ENCODE measurements around the gene SSR2. TPM values are rescaled to one million over a fixed set of nuclear protein-coding genes. Genes with fewer than 3 reads are reported as not detected.

SSR2 gene
- total RNA-seq: 225 and 564 TPM in 2 replicates

DNA sequence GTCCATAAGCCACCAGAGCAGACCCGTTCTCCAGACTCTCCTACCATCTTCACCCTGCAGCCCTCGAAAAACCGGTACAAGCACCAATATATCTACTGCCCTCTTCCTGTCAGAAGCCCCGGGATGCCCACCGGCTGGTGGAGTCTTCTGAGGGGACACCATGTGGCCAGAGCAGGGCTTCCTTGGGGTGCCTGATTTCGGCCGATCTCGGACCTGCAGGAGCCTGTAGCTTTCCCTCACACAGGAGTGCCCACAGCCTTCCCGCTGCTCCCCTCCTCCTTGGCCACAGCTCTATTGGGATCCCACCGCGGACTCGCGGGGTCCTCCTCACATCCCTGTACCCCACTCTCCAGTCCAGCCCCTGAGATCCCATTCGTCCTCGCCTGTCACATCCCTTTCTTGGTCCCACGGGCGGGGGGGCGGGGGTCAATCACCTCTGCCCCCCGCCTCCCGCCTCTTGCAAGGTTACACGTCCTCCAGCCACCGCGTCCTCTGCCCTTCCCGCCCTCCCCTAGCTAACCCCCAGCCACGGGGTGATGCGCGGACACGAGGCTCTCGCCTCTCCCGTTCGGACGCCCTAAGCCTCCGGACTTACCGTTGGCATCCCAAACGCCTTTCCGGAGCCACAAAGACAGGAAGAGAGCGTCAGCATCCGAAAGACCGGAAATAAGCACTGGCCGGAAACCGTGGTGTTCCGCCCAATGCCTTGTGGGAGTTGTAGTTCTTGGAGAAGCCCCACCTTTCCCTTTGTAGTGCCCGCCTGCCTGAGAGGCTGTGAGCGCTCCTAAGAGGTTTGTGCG is at the start of gene SSR2:
Gene SSR2 (minus strand): TSS at position 659 of the 800 bp plus-strand sequence. CDS start 784 bp downstream, outside the sequence.
- Histone ChIP-seq H3K4me3 (ENCODE audit: low read depth, low read length) (peak within 1 kb of the TSS; percentile 60), H3K27me3 (ENCODE audit: control insufficient read depth, insufficient read depth, low read length) (no peaks in the 10 kb centered on the region), H3K36me3 (ENCODE audit: control insufficient read depth, insufficient read depth, low read length) (peaks cover 9% of the 10 kb centered on the region)
- FAIRE-seq (no peak), DNase-seq (ENCODE audit: low read depth) (peak; percentile 93)
- TF ChIP-seq CTCF (IDR thresholded peaks at IDR 0.05; ENCODE audit: insufficient read depth, low read length, severe bottlenecking): no peak

- no peak for TF ChIP-seq CTCF (IDR thresholded peaks at IDR 0.05; ENCODE audit: insufficient read depth, low read length, severe bottlenecking)
- Histone ChIP-seq H3K4me3 (ENCODE audit: low read depth, low read length) (no peak overlapping the region), H3K36me3 (ENCODE audit: control insufficient read depth, insufficient read depth, low read length) (peaks cover 13% of the 10 kb centered on the region), H3K27me3 (ENCODE audit: control insufficient read depth, insufficient read depth, low read length) (no peaks in the 10 kb centered on the region)
- FAIRE-seq: no peak
- no peak for DNase-seq (ENCODE audit: low read depth)
Observed at GRCh38 chr1:156070548-156070947, 49.8 kb upstream of the SSR2 start.

DNA sequence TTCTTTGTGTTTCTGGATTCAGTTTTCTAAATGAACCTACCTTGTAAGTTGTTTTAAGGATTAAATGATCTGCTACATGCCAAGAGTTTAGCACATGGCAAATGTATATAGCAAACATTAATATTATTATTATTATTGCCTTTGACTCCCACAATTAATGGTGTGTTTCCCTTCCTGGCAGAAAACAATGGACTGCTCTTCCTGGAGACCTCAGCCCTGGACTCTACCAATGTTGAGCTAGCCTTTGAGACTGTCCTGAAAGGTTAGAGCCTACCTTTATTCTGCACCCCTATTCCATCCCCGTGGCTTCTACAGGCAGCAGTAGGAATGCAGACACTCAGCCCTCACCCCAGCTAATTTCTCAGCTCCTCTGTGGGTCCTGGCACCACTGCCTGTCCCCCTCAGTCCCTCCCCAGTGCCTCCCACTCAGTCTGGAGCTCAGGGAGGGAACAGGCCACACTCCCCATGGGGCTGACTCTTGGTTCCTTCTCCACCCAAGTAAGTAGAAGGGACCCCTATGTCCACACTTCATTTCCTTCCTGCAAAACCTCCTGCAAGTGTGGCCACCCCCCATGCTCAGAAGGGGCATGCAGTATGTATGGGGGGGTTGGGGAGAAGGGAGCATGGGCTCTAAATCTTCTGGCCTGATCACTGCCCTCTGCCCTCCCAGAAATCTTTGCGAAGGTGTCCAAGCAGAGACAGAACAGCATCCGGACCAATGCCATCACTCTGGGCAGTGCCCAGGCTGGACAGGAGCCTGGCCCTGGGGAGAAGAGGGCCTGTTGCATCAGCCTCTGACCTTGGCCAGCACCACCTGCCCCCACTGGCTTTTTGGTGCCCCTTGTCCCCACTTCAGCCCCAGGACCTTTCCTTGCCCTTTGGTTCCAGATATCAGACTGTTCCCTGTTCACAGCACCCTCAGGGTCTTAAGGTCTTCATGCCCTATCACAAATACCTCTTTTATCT is 49.0 kb upstream of the SSR2 start:
- H3K36me3 ChIP-seq (ENCODE audit: control insufficient read depth, insufficient read depth, low read length): peaks cover 13% of the 10 kb centered on the region
- peak; percentile 18 for FAIRE-seq

DNA sequence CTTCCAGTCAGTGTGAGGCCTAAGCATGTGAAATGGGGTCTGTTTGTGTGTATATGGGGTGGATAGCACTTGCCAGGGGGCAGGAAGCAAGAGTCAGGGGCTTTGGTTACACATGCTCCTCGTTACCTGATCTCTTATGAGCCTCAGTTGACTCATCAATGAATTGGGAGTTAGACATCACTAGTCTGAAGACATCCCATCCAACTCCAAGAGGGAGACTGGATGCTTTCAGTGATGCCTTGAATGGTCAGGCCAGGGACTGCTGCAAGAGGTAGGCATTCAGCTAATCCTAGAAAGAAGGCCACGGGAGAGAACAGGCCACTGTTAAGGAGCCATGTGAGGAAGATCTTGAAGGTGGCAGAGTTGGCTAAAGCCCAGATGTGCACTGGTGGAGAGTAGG is 46.5 kb upstream of the SSR2 start:
- DNase-seq (ENCODE audit: low read depth): no peak
- FAIRE-seq: no peak
- H3K27me3 ChIP-seq (ENCODE audit: control insufficient read depth, insufficient read depth, low read length): no peaks in the 10 kb centered on the region
- H3K4me3 ChIP-seq (ENCODE audit: low read depth, low read length): no peak overlapping the region
- no peak for TF ChIP-seq CTCF (IDR thresholded peaks at IDR 0.05; ENCODE audit: insufficient read depth, low read length, severe bottlenecking)
- peaks cover 13% of the 10 kb centered on the region for H3K36me3 ChIP-seq (ENCODE audit: control insufficient read depth, insufficient read depth, low read length)

More for the DNA sequence above, 49.0 kb upstream of the SSR2 start:
- DNase-seq (ENCODE audit: low read depth): no peak
- Histone ChIP-seq H3K27me3 (ENCODE audit: control insufficient read depth, insufficient read depth, low read length) (no peaks in the 10 kb centered on the region), H3K4me3 (ENCODE audit: low read depth, low read length) (no peak overlapping the region)
- TF ChIP-seq CTCF (IDR thresholded peaks at IDR 0.05; ENCODE audit: insufficient read depth, low read length, severe bottlenecking): no peak

- no peak overlapping the region for H3K4me3 ChIP-seq (ENCODE audit: low read depth, low read length)
- no peaks in the 10 kb centered on the region for H3K27me3 ChIP-seq (ENCODE audit: control insufficient read depth, insufficient read depth, low read length)
- TF ChIP-seq CTCF (IDR thresholded peaks at IDR 0.05; ENCODE audit: insufficient read depth, low read length, severe bottlenecking): no peak
- peaks cover 12% of the 10 kb centered on the region for H3K36me3 ChIP-seq (ENCODE audit: control insufficient read depth, insufficient read depth, low read length)
- DNase-seq (ENCODE audit: low read depth) (no peak), FAIRE-seq (no peak)
Observed at GRCh38 chr1:156065871-156066270, 45.1 kb upstream of the SSR2 start.
